Left ventricle myocardium inferior (tissue), 1 donor: ENCODE measurements around the gene PIP4K2B. TPM values are rescaled to one million over a fixed set of nuclear protein-coding genes. Genes with fewer than 3 reads are reported as not detected.

Experiments
- DNase-seq: peaks from one replicate; pipeline ENCODE4 v3.0.0-alpha.2; 2020
- H3K27ac ChIP-seq: fragments of 200-600 bp; replicated peaks from 2 replicates; pipeline ENCODE4 v1.8.0; 2021
- H3K27me3 ChIP-seq: fragments of 200-600 bp; 2 replicates; pipeline ENCODE4 v1.8.0; 2021; ENCODE audit warnings: low read depth
- H3K36me3 ChIP-seq: fragments of 200-600 bp; 2 replicates; pipeline ENCODE4 v1.8.0; 2021
- H3K4me1 ChIP-seq: fragments of 200-600 bp; 2 replicates; pipeline ENCODE4 v1.8.0; 2021
- H3K4me3 ChIP-seq: fragments of 200-600 bp; 2 replicates; pipeline ENCODE4 v1.8.0; 2021; ENCODE audit warnings: mild to moderate bottlenecking, moderate library complexity
- H3K9me3 ChIP-seq: fragments of 200-600 bp; replicated peaks from 2 replicates; pipeline ENCODE4 v1.8.0; 2021
- intact Hi-C: fragments of 100-400 bp; cut with micrococcal nuclease; formaldehyde crosslinking; loops from one replicate; pipeline ENCODE4 v1.11.0; 2022
- total RNA-seq: library from RNA; stranded (reverse); fragmentation: NEBNext Ultra II Directional; extraction: Animal tissue kit (Norgen Biotek cat#: 25700); gene quantifications from one replicate; pipeline ENCODE4 v1.2.1, GENCODE V29; 2021
- TF ChIP-seq, protein P1 (sequence below): fragments of 200-600 bp; IDR thresholded peaks from 2 replicates; pipeline ENCODE4 v1.8.0; 2021; ENCODE audit warnings: antibody characterized with exemption, mild to moderate bottlenecking, borderline replicate concordance
- donor health status: DM: no; HTN: yes; CAD: no; lungs with severe emphysema.

Gene PIP4K2B
- total RNA-seq, 1 donor from 2014 or later: 42.7 TPM

DNA sequence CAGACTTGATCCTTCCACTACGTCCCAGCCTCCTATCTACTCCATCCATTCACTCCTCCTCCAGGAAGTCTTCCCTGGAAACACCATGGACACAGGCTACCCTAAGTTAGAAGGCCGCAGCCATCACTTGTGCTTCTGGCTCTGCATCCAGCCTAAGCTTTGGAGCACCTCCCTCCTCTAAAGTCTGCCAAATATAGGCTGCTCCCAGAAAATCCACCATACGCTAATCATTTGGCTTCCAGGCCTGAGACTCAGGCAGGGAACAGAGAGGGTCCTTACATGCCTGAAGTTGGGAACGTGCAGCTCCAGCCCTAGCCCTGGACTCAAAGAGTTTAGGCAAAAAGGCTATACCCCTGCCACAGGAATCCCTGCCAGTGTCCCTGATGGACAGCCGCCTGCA, 57.9 kb downstream of the PIP4K2B start:
- intact Hi-C loops: no loop called here
- TF ChIP-seq, protein P1, sequence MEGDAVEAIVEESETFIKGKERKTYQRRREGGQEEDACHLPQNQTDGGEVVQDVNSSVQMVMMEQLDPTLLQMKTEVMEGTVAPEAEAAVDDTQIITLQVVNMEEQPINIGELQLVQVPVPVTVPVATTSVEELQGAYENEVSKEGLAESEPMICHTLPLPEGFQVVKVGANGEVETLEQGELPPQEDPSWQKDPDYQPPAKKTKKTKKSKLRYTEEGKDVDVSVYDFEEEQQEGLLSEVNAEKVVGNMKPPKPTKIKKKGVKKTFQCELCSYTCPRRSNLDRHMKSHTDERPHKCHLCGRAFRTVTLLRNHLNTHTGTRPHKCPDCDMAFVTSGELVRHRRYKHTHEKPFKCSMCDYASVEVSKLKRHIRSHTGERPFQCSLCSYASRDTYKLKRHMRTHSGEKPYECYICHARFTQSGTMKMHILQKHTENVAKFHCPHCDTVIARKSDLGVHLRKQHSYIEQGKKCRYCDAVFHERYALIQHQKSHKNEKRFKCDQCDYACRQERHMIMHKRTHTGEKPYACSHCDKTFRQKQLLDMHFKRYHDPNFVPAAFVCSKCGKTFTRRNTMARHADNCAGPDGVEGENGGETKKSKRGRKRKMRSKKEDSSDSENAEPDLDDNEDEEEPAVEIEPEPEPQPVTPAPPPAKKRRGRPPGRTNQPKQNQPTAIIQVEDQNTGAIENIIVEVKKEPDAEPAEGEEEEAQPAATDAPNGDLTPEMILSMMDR: no peak
- H3K9me3 ChIP-seq: no peaks in the 10 kb centered on the region
- DNase-seq: no peak
- no peak overlapping the region for H3K4me3 ChIP-seq
- peaks cover 65% of the 10 kb centered on the region for H3K4me1 ChIP-seq
- no peaks in the 10 kb centered on the region for H3K27me3 ChIP-seq
- H3K27ac ChIP-seq: peak overlapping the region; percentile 87
- peaks cover 33% of the 10 kb centered on the region for H3K36me3 ChIP-seq

GRCh38 chr17:38740806-38741205, 58.5 kb downstream of the PIP4K2B start:
- Histone ChIP-seq H3K27me3 (no peaks in the 10 kb centered on the region), H3K9me3 (no peaks in the 10 kb centered on the region), H3K4me1 (peaks cover 63% of the 10 kb centered on the region), H3K27ac (peak overlapping the region; percentile 87), H3K4me3 (no peak overlapping the region), H3K36me3 (peaks cover 39% of the 10 kb centered on the region)
- no peak for DNase-seq
- intact Hi-C loops: no loop called here
- TF ChIP-seq, protein P1: no peak

- TF ChIP-seq, protein P1: no peak
- intact Hi-C loops: no loop called here
- DNase-seq: no peak
- Histone ChIP-seq H3K27me3 (no peaks in the 10 kb centered on the region), H3K36me3 (peaks cover 45% of the 10 kb centered on the region), H3K4me1 (peaks cover 63% of the 10 kb centered on the region), H3K27ac (no peak overlapping the region), H3K9me3 (no peaks in the 10 kb centered on the region), H3K4me3 (no peak overlapping the region)
Observed at GRCh38 chr17:38740044-38740443, 59.3 kb downstream of the PIP4K2B start.

DNA sequence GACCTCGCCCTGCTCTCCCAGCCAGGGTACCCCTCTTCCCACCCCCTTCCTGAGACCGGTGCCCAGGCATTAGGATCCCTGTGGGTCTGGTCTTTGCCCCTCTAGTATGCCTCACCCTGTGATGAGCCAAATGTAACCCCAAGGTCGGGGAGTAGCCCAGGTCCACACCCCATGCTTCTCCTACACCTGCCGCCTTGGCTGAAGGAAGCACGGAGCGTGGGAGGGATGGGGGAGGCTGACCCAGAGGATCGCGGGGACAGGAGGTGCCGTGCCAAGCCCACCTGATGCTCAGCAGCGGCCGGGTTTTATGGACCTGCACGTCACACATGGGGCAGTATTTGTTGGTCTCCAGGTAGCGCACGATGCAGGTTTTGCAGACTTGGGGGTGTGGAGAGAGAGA, 60.1 kb downstream of the PIP4K2B start:
- Histone ChIP-seq H3K36me3 (peaks cover 48% of the 10 kb centered on the region), H3K27ac (no peak overlapping the region), H3K27me3 (no peaks in the 10 kb centered on the region), H3K4me1 (peaks cover 63% of the 10 kb centered on the region), H3K9me3 (no peaks in the 10 kb centered on the region), H3K4me3 (no peak overlapping the region)
- TF ChIP-seq, protein P1: no peak
- DNase-seq: no peak
- intact Hi-C loops: loop anchor here (5.0 kb wide), 1 partner anchor 62 kb away; no protein-coding TSS in a partner anchor

DNA sequence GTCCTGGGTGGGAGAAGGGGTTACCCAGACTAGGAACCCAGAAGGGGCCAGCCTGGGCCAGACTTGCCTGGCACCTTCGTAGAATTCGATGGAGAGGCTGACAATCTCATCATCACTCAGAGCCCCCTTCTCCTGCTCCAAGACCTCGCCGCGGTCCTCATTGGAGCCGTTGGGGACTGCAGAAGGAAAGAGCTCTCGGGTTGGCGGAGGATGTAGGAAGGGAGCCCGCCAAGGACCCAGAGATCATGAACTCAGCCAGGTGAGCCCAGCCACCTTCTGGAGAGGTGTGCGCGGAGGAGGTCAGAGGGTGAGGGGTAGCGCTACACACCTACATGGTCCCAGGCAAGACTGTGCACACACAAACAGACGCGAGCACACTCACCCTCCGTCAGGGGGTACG, 60.7 kb downstream of the PIP4K2B start:
- no peaks in the 10 kb centered on the region for H3K9me3 ChIP-seq
- H3K36me3 ChIP-seq: peaks cover 53% of the 10 kb centered on the region
- TF ChIP-seq, protein P1: no peak
- intact Hi-C loops: loop anchor here (5.0 kb wide), 1 partner anchor 61 kb away; no protein-coding TSS in a partner anchor
- peaks cover 63% of the 10 kb centered on the region for H3K4me1 ChIP-seq
- no peak for DNase-seq
- H3K27ac ChIP-seq: no peak overlapping the region
- H3K4me3 ChIP-seq: no peak overlapping the region
- no peaks in the 10 kb centered on the region for H3K27me3 ChIP-seq
